H9 (cell line): ENCODE data around the gene CHMP3. TPM values are rescaled to one million over a fixed set of nuclear protein-coding genes. Genes with fewer than 3 reads are reported as not detected.

Experiments used
- DNase-seq: peaks from one replicate; pipeline ENCODE4 v3.0.0-alpha.2; 2017
- H2AFZ ChIP-seq: one replicate; pipeline ENCODE4 v1.6.1; 2013; ENCODE audit warnings: mild to moderate bottlenecking, low read length, control low read depth, moderate library complexity
- H2AK5ac ChIP-seq: 2 replicates; pipeline ENCODE4 v1.6.1; 2013; ENCODE audit warnings: low read length, control low read depth, mixed read lengths; ENCODE audit not compliant: insufficient read length
- H2BK120ac ChIP-seq: one replicate; pipeline ENCODE4 v1.6.1; 2013; ENCODE audit warnings: low read depth, mild to moderate bottlenecking, low read length, control low read depth, inconsistent platforms; ENCODE audit not compliant: poor library complexity, severe bottlenecking
- H2BK12ac ChIP-seq: 2 replicates; pipeline ENCODE4 v1.6.1; 2013; ENCODE audit warnings: low read length, control low read depth, mixed read lengths, low read depth; ENCODE audit not compliant: insufficient read length
- H2BK15ac ChIP-seq: 2 replicates; pipeline ENCODE4 v1.6.1; 2013; ENCODE audit warnings: low read depth, low read length, control low read depth
- H2BK20ac ChIP-seq: one replicate; pipeline ENCODE4 v1.6.1; 2013; ENCODE audit warnings: low read depth, mild to moderate bottlenecking, low read length, control low read depth, inconsistent platforms; ENCODE audit not compliant: poor library complexity, severe bottlenecking
- H2BK5ac ChIP-seq: 2 replicates; pipeline ENCODE4 v1.6.1; 2013; ENCODE audit warnings: low read length, control low read depth, mixed read lengths; ENCODE audit not compliant: insufficient read length
- H3K14ac ChIP-seq: 2 replicates; pipeline ENCODE4 v1.6.1; 2013; ENCODE audit warnings: low read length, control low read depth; ENCODE audit not compliant: insufficient read depth
- H3K18ac ChIP-seq: 2 replicates; pipeline ENCODE4 v1.6.1; 2013; ENCODE audit warnings: low read depth, mild to moderate bottlenecking, mixed read lengths, low read length, control low read depth; ENCODE audit not compliant: insufficient read length
- H3K23ac ChIP-seq: 2 replicates; pipeline ENCODE4 v1.6.1; 2013; ENCODE audit warnings: low read length, control low read depth, mixed read lengths, low read depth; ENCODE audit not compliant: insufficient read length
- H3K23me2 ChIP-seq: 2 replicates; pipeline ENCODE4 v1.6.1; 2013; ENCODE audit warnings: low read depth, mild to moderate bottlenecking, mixed read lengths, low read length, control low read depth; ENCODE audit not compliant: insufficient read length, poor library complexity, severe bottlenecking
- H3K27ac ChIP-seq: 2 replicates; pipeline ENCODE4 v1.5.1; 2013; ENCODE audit warnings: low read length, control low read depth, mixed read lengths, low read depth; ENCODE audit not compliant: insufficient read length
- H3K27me3 ChIP-seq: 2 replicates; pipeline ENCODE4 v1.6.1; 2013; ENCODE audit warnings: low read length, control low read depth, inconsistent platforms; ENCODE audit not compliant: insufficient read depth
- H3K4ac ChIP-seq: 2 replicates; pipeline ENCODE4 v1.6.1; 2013; ENCODE audit warnings: low read depth, mild to moderate bottlenecking, control low read depth, inconsistent platforms, low read length, moderate library complexity
- H3K4me1 ChIP-seq: 2 replicates; pipeline ENCODE4 v1.6.1; 2013; ENCODE audit warnings: low read length, control low read depth, inconsistent platforms; ENCODE audit not compliant: insufficient read depth
- H3K4me2 ChIP-seq: 2 replicates; pipeline ENCODE4 v1.6.1; 2013; ENCODE audit warnings: low read length, control low read depth, mixed read lengths; ENCODE audit not compliant: insufficient read length, insufficient read depth
- H3K56ac ChIP-seq: 2 replicates; pipeline ENCODE4 v1.6.1; 2013; ENCODE audit warnings: low read depth, mild to moderate bottlenecking, mixed read lengths, low read length, control low read depth; ENCODE audit not compliant: insufficient read length
- H3K79me1 ChIP-seq: 2 replicates; pipeline ENCODE4 v1.6.1; 2013; ENCODE audit warnings: low read depth, mild to moderate bottlenecking, moderate library complexity, low read length, control low read depth, inconsistent platforms; ENCODE audit not compliant: insufficient read depth, poor library complexity, severe bottlenecking
- H3K79me2 ChIP-seq: 2 replicates; pipeline ENCODE4 v1.6.1; 2013; ENCODE audit warnings: low read length, control low read depth, inconsistent platforms; ENCODE audit not compliant: insufficient read depth
- H3K9ac ChIP-seq: 2 replicates; pipeline ENCODE4 v1.6.1; 2013; ENCODE audit warnings: low read length, control low read depth, mixed read lengths; ENCODE audit not compliant: insufficient read length; ENCODE audit errors: extremely low read depth
- H3K9me3 ChIP-seq: one replicate; pipeline ENCODE4 v1.6.1; 2013; ENCODE audit warnings: low read depth, low read length, inconsistent platforms; ENCODE audit not compliant: control insufficient read depth
- H3T11ph ChIP-seq: one replicate; pipeline ENCODE4 v1.6.1; 2013; ENCODE audit warnings: mild to moderate bottlenecking, low read length, control low read depth, inconsistent platforms
- H4K20me1 ChIP-seq: one replicate; pipeline ENCODE4 v1.6.1; 2013; ENCODE audit not compliant: control insufficient read depth, insufficient read length, insufficient read depth
- H4K5ac ChIP-seq: 2 replicates; pipeline ENCODE4 v1.6.1; 2013; ENCODE audit warnings: low read depth, mild to moderate bottlenecking, mixed read lengths, low read length, control low read depth; ENCODE audit not compliant: insufficient read length
- H4K8ac ChIP-seq: replicated peaks from 2 replicates; pipeline ENCODE4 v1.6.1; 2013; ENCODE audit warnings: low read length, control low read depth, mixed read lengths, low read depth; ENCODE audit not compliant: insufficient read length
- H4K91ac ChIP-seq: 2 replicates; pipeline ENCODE4 v1.6.1; 2013; ENCODE audit warnings: low read depth, mild to moderate bottlenecking, moderate library complexity, mixed read lengths, low read length, control low read depth; ENCODE audit not compliant: insufficient read length
- H3K27ac Mint-ChIP-seq, 3 experiments: 2 replicates in 2 of 3; 3 replicates in 1 of 3; pipeline ENCODE4 v1.8.0; 2020 to 2021; ENCODE audit warnings: mixed read lengths in 3 of 3, mild to moderate bottlenecking in 1 of 3, moderate library complexity in 1 of 3
- H3K27me3 Mint-ChIP-seq: 2 replicates; pipeline ENCODE4 v1.8.0; 2021; ENCODE audit warnings: low read depth, mild to moderate bottlenecking, moderate library complexity, mixed read lengths
- H3K36me3 Mint-ChIP-seq, 3 experiments: 2 replicates in 2 of 3; 3 replicates in 1 of 3; pipeline ENCODE4 v1.8.0; 2020 to 2021; ENCODE audit warnings: low read depth in 3 of 3, mixed read lengths in 3 of 3; ENCODE audit not compliant: insufficient read depth in 1 of 3
- H3K4me1 Mint-ChIP-seq, 2 experiments: 2 replicates each; pipeline ENCODE4 v1.8.0; 2020; ENCODE audit warnings: mixed read lengths in 2 of 2
- H3K4me3 Mint-ChIP-seq, 2 experiments: 2 replicates in 1 of 2; 3 replicates in 1 of 2; pipeline ENCODE4 v1.8.0; 2020 to 2021; ENCODE audit warnings: mild to moderate bottlenecking in 2 of 2, mixed read lengths in 2 of 2, moderate library complexity in 1 of 2
- H3K9me3 Mint-ChIP-seq, 2 experiments: 2 replicates in 1 of 2; 3 replicates in 1 of 2; pipeline ENCODE4 v1.8.0; 2020; ENCODE audit warnings: mild to moderate bottlenecking in 2 of 2, mixed read lengths in 2 of 2, moderate library complexity in 1 of 2
- WGBS: extraction: QIAGEN DNeasy Blood & Tissue Kit; methylation state at CpG from one replicate; pipeline ENCODE4 v1.1.7; 2013; ENCODE audit warnings: missing lambda C conversion rate, low lambda C conversion rate, mixed read lengths; ENCODE audit not compliant: insufficient read length; ENCODE audit errors: extremely low coverage; 5-methylcytosine and 5-hydroxymethylcytosine counted together
- total RNA-seq: library from RNA; stranded (reverse); gene quantifications from 2 replicates; pipeline ENCODE4 v1.2.1, GENCODE V29; 2021
- TF ChIP-seq, protein P1 (sequence below): fragments of 200-600 bp; sonication (generic); conservative IDR thresholded peaks from 3 replicates; pipeline ENCODE4 v1.8.0; 2021; ENCODE audit warnings: antibody characterized with exemption, mild to moderate bottlenecking

Gene CHMP3
- total RNA-seq, 1 experiment from 2014 or later, result 28.8 TPM

DNA sequence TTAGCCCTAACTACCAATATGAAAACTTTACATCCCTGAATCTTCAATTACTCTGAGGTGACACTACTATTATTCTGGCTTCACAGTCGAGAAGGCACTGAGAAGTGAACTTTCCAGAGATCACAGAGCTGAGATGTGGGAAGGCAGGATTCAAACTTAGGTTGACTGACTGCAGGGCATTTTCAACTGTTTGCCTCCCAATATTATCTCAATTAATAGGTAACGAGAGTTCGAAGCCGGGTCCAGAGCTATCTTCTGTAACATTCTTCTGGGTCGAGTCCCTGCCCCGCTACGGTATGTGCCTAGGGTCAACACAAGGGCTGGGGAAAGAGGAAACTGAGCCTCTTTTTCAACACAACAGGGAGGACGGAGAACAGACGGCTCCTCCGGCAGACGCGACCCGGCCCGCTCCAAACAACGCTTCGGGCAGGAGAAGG is 740 bp downstream of the CHMP3 start:
- Histone ChIP-seq H2BK120ac (no peak overlapping the region), H3K56ac (peak overlapping the region; percentile 97), H3K27ac (peak overlapping the region; percentile 94), H3K18ac (peak overlapping the region; percentile 100), H3K23ac (no peak overlapping the region), H3K27me3 (no peaks in the 10 kb centered on the region), H4K5ac (peak overlapping the region; percentile 96), H3K4me2 (peak overlapping the region; percentile 92), H3K4ac (no peak overlapping the region), H3K79me2 (peaks cover 2% of the 10 kb centered on the region; the same call in 1 of the 2 replicates), H3K9me3 (no peaks in the 10 kb centered on the region), H2BK12ac (no peak overlapping the region), H4K91ac (no peak overlapping the region), H4K20me1 (no peaks in the 10 kb centered on the region), H3K14ac (peak overlapping the region; percentile 89), H3K4me1 (no peaks in the 10 kb centered on the region; the same call in 1 of the 2 replicates), H3K23me2 (peaks cover 6% of the 10 kb centered on the region), H3T11ph (no peak overlapping the region), H2BK20ac (no peak overlapping the region), H2BK5ac (peak overlapping the region; percentile 99), H3K79me1 (peaks cover 3% of the 10 kb centered on the region), H2BK15ac (no peak overlapping the region), H4K8ac (peak overlapping the region; percentile 99), H3K9ac (peak overlapping the region; percentile 99), H2AFZ (peak overlapping the region; percentile 89), H2AK5ac (no peak overlapping the region)
- TF ChIP-seq, protein P1, sequence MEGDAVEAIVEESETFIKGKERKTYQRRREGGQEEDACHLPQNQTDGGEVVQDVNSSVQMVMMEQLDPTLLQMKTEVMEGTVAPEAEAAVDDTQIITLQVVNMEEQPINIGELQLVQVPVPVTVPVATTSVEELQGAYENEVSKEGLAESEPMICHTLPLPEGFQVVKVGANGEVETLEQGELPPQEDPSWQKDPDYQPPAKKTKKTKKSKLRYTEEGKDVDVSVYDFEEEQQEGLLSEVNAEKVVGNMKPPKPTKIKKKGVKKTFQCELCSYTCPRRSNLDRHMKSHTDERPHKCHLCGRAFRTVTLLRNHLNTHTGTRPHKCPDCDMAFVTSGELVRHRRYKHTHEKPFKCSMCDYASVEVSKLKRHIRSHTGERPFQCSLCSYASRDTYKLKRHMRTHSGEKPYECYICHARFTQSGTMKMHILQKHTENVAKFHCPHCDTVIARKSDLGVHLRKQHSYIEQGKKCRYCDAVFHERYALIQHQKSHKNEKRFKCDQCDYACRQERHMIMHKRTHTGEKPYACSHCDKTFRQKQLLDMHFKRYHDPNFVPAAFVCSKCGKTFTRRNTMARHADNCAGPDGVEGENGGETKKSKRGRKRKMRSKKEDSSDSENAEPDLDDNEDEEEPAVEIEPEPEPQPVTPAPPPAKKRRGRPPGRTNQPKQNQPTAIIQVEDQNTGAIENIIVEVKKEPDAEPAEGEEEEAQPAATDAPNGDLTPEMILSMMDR, result no peak
- no peak for DNase-seq
- peaks cover 0 to 17% (median 4%) of the 10 kb centered on the region in 3 experiments; a peak in 4 of 7 replicates for H3K36me3 Mint-ChIP-seq
- H3K9me3 Mint-ChIP-seq, result peaks cover 4 to 12% of the 10 kb centered on the region in 2 experiments; a peak in 4 of 5 replicates
- H3K27ac Mint-ChIP-seq, result peak overlapping the region; percentile 98 to 99 (median 98)
- H3K4me1 Mint-ChIP-seq, result peaks cover 15% of the 10 kb centered on the region in 2 experiments
- peaks cover 23% of the 10 kb centered on the region for H3K27me3 Mint-ChIP-seq
- WGBS, result no CpG with 5 or more reads among the region's 16 CpGs
- peak overlapping the region; percentile 93 to 97 for H3K4me3 Mint-ChIP-seq
